ENCODE results near the gene ARCN1.

ARCN1 gene

DNA sequence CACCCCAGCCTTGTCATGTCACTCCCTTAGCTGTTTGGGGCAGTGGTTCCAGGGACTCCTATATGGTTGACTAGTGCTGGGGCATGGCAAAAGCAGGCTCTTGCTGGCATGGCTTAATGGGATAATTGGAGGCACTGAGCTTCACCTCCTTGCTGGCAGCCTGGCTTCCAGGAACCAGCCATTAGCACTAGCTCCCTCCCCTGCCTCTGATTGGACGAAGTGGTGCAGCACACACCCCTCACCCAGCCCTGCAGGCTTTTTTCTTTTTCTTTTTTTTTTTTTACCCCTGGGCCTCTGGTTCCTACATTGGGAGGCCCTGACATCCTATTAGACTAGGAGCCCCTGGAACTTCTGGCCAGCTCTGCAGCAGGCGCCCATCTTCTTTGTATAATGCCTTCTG is 53.8 kb downstream of the ARCN1 start:
- H3K4me1 ChIP-seq (ENCODE audit: control insufficient read depth in 5 of 5, insufficient read depth in 5 of 5, low read length in 5 of 5), result peaks cover 10 to 90% (median 84%) of the 10 kb centered on the region in 5 donors
- H3K36me3 ChIP-seq (ENCODE audit: control insufficient read depth in 5 of 5, insufficient read depth in 5 of 5, low read length in 5 of 5), result peaks cover 0 to 73% (median 64%) of the 10 kb centered on the region in 5 donors
- no peak overlapping the region for H3K9ac ChIP-seq (ENCODE audit: low read length in 5 of 5)
- no peaks in the 10 kb centered on the region for H3K9me3 ChIP-seq (ENCODE audit: control insufficient read depth in 5 of 5, low read length in 5 of 5)
- H3K27ac ChIP-seq (ENCODE audit: low read depth, low read length), result peak overlapping the region; percentile 99
- H3K27me3 ChIP-seq (ENCODE audit: control insufficient read depth in 5 of 5, insufficient read depth in 4 of 5, low read length in 5 of 5), result no peaks in the 10 kb centered on the region
- H3K4me3 ChIP-seq (ENCODE audit: low read depth in 1 of 5, low read length in 5 of 5), result no peak overlapping the region

DNA sequence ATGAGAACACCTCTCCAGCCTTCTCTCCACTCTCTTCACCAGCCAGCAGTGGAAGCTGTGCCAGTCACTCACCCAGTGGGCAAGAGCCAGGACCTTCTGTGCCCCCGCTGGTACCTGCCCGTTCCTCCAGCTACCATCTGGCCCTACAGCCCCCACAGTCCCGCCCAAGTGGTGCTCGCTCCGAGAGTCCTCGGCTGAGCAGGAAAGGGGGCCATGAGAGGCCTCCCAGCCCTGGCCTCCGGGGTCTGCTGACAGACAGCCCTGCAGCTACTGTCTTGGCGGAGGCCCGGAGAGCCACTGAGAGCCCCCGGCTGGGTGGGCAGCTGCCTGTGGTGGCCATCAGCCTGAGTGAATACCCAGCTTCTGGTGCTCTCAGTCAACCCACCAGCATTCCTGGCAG is 55.4 kb downstream of the ARCN1 start:
- no peak overlapping the region for H3K9ac ChIP-seq (ENCODE audit: low read length in 5 of 5)

DNA sequence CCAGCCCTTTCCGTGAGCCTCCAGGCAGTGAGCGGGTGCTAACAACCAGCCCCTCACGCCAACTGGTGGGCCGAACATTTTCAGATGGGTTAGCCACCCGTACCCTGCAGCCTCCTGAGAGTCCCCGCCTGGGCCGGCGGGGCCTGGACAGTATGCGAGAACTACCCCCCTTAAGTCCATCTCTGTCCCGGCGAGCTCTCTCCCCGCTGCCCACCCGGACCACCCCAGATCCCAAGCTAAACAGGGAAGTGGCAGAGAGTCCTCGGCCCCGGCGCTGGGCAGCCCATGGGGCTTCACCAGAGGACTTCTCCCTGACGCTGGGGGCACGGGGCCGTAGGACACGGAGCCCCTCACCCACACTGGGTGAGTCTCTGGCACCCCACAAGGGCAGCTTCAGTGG is 55.8 kb downstream of the ARCN1 start:
- Histone ChIP-seq H3K27ac (ENCODE audit: low read depth, low read length) (peak overlapping the region; percentile 45), H3K4me1 (ENCODE audit: control insufficient read depth in 5 of 5, insufficient read depth in 5 of 5, low read length in 5 of 5) (peaks cover 11 to 93% (median 84%) of the 10 kb centered on the region in 5 donors), H3K27me3 (ENCODE audit: control insufficient read depth in 5 of 5, insufficient read depth in 4 of 5, low read length in 5 of 5) (no peaks in the 10 kb centered on the region), H3K36me3 (ENCODE audit: control insufficient read depth in 5 of 5, insufficient read depth in 5 of 5, low read length in 5 of 5) (peaks cover 0 to 93% (median 84%) of the 10 kb centered on the region in 5 donors), H3K9ac (ENCODE audit: low read length in 5 of 5) (peak overlapping the region in 1 of 5 donors; percentile 19), H3K9me3 (ENCODE audit: control insufficient read depth in 5 of 5, low read length in 5 of 5) (no peaks in the 10 kb centered on the region), H3K4me3 (ENCODE audit: low read depth in 1 of 5, low read length in 5 of 5) (no peak overlapping the region)

More for the DNA sequence above, 55.4 kb downstream of the ARCN1 start:
- no peak overlapping the region for H3K4me3 ChIP-seq (ENCODE audit: low read depth in 1 of 5, low read length in 5 of 5)
- peak overlapping the region; percentile 45 for H3K27ac ChIP-seq (ENCODE audit: low read depth, low read length)
- H3K9me3 ChIP-seq (ENCODE audit: control insufficient read depth in 5 of 5, low read length in 5 of 5), result no peaks in the 10 kb centered on the region
- H3K27me3 ChIP-seq (ENCODE audit: control insufficient read depth in 5 of 5, insufficient read depth in 4 of 5, low read length in 5 of 5), result no peaks in the 10 kb centered on the region
- H3K4me1 ChIP-seq (ENCODE audit: control insufficient read depth in 5 of 5, insufficient read depth in 5 of 5, low read length in 5 of 5), result peaks cover 10 to 93% (median 84%) of the 10 kb centered on the region in 5 donors
- peaks cover 0 to 89% (median 80%) of the 10 kb centered on the region in 5 donors for H3K36me3 ChIP-seq (ENCODE audit: control insufficient read depth in 5 of 5, insufficient read depth in 5 of 5, low read length in 5 of 5)

DNA sequence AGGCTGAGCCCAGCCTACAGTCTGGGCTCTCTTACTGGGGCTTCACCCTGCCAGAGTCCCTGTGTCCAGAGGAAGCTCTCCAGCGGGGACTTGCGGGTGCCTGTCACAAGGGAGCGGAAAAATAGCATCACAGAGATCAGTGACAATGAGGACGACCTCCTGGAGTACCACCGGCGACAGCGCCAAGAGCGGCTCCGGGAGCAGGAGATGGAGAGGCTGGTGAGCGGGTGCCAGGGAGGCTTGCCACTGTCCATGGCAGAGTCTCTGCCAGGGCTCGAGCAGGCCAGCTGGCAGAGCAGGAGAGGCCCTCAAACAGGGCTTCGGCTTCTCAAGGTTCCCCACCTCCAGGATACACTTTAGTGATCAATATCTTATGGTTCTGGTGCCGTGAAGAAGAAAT is 56.2 kb downstream of the ARCN1 start:
- peak overlapping the region; percentile 45 for H3K27ac ChIP-seq (ENCODE audit: low read depth, low read length)
- peaks cover 9 to 93% (median 84%) of the 10 kb centered on the region in 5 donors for H3K4me1 ChIP-seq (ENCODE audit: control insufficient read depth in 5 of 5, insufficient read depth in 5 of 5, low read length in 5 of 5)

DNA sequence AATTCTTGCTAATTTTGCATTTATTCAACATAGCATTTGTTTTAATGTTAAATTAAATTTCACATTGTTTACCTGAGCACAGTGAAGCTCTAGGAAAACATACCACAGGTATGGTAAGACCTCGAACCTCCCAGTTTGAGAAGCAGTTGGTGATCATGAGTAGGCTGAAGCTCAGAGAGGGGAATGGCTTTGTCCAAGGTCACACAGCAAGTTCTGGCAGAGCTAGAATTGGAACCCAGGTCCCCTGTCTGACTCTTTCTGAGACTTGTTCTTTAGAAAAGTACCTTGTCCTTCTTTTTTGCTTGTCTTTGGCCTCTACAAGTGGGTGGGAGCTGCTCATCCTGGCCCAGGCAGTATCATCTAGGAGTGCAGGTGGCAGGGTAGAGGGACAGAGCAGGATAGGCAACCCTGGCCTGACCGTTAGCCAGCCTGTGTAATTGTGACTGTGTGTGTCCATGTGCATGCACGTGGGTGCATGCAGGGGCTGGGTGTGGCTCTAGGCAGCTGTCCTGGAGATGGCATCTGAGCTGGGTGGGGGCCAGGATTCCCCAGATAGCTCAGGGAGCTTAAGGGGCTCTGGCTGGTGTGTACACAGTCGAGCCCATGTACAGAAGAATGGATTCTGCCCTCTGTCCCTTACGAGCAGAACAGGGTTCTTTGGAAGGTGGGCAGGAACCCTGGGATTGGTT is 56.8 kb downstream of the ARCN1 start:
- Histone ChIP-seq H3K27ac (ENCODE audit: low read depth, low read length) (peak overlapping the region; percentile 45), H3K4me1 (ENCODE audit: control insufficient read depth in 5 of 5, insufficient read depth in 5 of 5, low read length in 5 of 5) (peaks cover 9 to 94% (median 84%) of the 10 kb centered on the region in 5 donors)

More for the DNA sequence above, 56.2 kb downstream of the ARCN1 start:
- H3K27me3 ChIP-seq (ENCODE audit: control insufficient read depth in 5 of 5, insufficient read depth in 4 of 5, low read length in 5 of 5), result no peaks in the 10 kb centered on the region
- H3K9me3 ChIP-seq (ENCODE audit: control insufficient read depth in 5 of 5, low read length in 5 of 5), result no peaks in the 10 kb centered on the region
- H3K36me3 ChIP-seq (ENCODE audit: control insufficient read depth in 5 of 5, insufficient read depth in 5 of 5, low read length in 5 of 5), result peaks cover 0 to 93% (median 85%) of the 10 kb centered on the region in 5 donors
- no peak overlapping the region for H3K4me3 ChIP-seq (ENCODE audit: low read depth in 1 of 5, low read length in 5 of 5)
- H3K9ac ChIP-seq (ENCODE audit: low read length in 5 of 5), result peak overlapping the region in 1 of 5 donors; percentile 19

DNA sequence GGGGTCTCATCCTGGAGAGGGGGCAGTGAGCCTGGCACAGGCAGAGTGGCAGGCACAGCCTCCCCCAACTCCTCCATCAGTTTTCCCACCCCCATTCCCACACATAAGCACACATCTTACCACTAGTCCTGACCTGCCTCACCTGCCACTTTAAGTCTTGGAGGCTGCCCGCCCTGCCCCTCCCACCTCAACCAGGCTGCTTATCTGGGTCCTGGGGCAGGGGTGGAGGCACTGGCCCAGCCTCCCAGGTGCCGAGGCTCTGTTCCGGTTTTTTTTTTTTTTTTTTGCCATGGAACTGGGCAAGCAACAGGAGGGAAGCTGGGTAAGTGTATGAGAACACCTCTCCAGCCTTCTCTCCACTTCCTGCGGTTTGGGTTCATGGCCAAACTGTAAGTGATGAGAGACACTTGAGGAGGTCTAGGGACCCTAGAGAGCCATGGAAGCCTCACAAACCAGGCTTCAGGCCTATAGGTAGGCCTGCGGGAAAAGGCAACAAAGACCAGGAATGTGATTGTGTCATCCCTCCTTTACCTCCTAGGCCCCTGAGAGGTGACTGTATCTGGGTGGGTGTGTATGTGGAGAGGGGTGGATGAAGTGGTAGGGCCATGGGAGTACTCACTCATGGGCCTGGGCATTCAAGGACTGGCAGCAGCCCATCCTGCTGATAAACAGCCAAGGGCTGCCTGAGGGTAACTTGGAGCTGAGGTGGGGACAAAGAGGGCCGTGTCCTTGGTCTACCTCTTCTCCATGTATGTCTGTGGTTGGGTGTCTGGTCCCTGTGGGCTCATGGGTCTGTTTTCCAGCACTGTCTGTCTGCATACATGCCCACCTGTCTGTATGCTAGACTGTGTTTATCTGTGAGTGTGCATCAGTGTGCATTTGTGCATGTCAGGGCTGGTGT is 57.8 kb downstream of the ARCN1 start:
- H3K4me1 ChIP-seq (ENCODE audit: control insufficient read depth in 5 of 5, insufficient read depth in 5 of 5, low read length in 5 of 5), result peaks cover 10 to 94% (median 83%) of the 10 kb centered on the region in 5 donors
- peaks cover 0 to 93% (median 90%) of the 10 kb centered on the region in 5 donors for H3K36me3 ChIP-seq (ENCODE audit: control insufficient read depth in 5 of 5, insufficient read depth in 5 of 5, low read length in 5 of 5)
- peak overlapping the region in 1 of 5 donors; percentile 2 for H3K9ac ChIP-seq (ENCODE audit: low read length in 5 of 5)
- H3K9me3 ChIP-seq (ENCODE audit: control insufficient read depth in 5 of 5, low read length in 5 of 5), result no peaks in the 10 kb centered on the region
- no peak overlapping the region for H3K4me3 ChIP-seq (ENCODE audit: low read depth in 1 of 5, low read length in 5 of 5)
- H3K27ac ChIP-seq (ENCODE audit: low read depth, low read length), result peak overlapping the region; percentile 13
- H3K27me3 ChIP-seq (ENCODE audit: control insufficient read depth in 5 of 5, insufficient read depth in 4 of 5, low read length in 5 of 5), result no peaks in the 10 kb centered on the region

More for the DNA sequence above, 56.8 kb downstream of the ARCN1 start:
- Histone ChIP-seq H3K9ac (ENCODE audit: low read length in 5 of 5) (no peak overlapping the region), H3K36me3 (ENCODE audit: control insufficient read depth in 5 of 5, insufficient read depth in 5 of 5, low read length in 5 of 5) (peaks cover 0 to 96% (median 88%) of the 10 kb centered on the region in 5 donors), H3K27me3 (ENCODE audit: control insufficient read depth in 5 of 5, insufficient read depth in 4 of 5, low read length in 5 of 5) (no peaks in the 10 kb centered on the region), H3K9me3 (ENCODE audit: control insufficient read depth in 5 of 5, low read length in 5 of 5) (no peaks in the 10 kb centered on the region), H3K4me3 (ENCODE audit: low read depth in 1 of 5, low read length in 5 of 5) (no peak overlapping the region)

DNA sequence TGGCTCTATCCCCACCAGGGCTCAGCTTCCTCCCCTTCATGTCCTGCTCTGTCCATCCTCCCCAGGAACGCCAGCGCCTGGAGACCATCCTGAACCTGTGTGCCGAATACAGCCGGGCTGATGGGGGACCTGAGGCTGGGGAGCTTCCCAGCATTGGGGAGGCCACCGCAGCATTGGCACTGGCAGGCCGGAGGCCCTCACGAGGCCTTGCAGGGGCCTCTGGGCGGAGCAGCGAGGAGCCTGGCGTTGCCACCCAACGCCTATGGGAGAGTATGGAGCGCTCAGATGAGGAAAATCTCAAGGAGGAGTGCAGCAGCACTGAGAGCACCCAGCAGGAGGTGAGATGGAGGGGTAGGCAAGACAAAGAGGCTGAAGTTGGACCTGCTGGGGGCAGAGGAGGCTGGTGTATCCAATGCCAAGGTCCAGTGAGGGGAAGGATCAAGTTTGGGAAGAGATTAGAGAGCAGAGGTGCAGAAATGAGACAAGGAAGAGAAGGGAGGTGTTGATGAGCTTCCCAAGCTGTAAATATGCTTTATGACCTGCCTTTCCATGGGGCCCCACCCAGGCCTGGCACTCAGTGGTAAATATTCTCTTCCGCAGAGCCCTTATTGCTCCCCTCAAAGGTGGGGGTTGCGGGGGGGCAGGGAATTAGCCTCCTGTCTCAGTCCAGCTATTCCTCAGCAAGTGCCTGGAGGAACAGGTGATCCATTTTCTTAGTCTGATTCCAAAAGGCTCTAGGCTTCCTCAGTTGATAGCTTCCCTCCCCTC is 59.1 kb downstream of the ARCN1 start:
- H3K36me3 ChIP-seq (ENCODE audit: control insufficient read depth in 5 of 5, insufficient read depth in 5 of 5, low read length in 5 of 5), result peaks cover 0 to 95% (median 91%) of the 10 kb centered on the region in 5 donors
- H3K27ac ChIP-seq (ENCODE audit: low read depth, low read length), result peak overlapping the region; percentile 80
- H3K9ac ChIP-seq (ENCODE audit: low read length in 5 of 5), result no peak overlapping the region
- H3K9me3 ChIP-seq (ENCODE audit: control insufficient read depth in 5 of 5, low read length in 5 of 5), result no peaks in the 10 kb centered on the region
- H3K27me3 ChIP-seq (ENCODE audit: control insufficient read depth in 5 of 5, insufficient read depth in 4 of 5, low read length in 5 of 5), result no peaks in the 10 kb centered on the region
- H3K4me3 ChIP-seq (ENCODE audit: low read depth in 1 of 5, low read length in 5 of 5), result no peak overlapping the region
- peaks cover 15 to 95% (median 86%) of the 10 kb centered on the region in 5 donors for H3K4me1 ChIP-seq (ENCODE audit: control insufficient read depth in 5 of 5, insufficient read depth in 5 of 5, low read length in 5 of 5)

DNA sequence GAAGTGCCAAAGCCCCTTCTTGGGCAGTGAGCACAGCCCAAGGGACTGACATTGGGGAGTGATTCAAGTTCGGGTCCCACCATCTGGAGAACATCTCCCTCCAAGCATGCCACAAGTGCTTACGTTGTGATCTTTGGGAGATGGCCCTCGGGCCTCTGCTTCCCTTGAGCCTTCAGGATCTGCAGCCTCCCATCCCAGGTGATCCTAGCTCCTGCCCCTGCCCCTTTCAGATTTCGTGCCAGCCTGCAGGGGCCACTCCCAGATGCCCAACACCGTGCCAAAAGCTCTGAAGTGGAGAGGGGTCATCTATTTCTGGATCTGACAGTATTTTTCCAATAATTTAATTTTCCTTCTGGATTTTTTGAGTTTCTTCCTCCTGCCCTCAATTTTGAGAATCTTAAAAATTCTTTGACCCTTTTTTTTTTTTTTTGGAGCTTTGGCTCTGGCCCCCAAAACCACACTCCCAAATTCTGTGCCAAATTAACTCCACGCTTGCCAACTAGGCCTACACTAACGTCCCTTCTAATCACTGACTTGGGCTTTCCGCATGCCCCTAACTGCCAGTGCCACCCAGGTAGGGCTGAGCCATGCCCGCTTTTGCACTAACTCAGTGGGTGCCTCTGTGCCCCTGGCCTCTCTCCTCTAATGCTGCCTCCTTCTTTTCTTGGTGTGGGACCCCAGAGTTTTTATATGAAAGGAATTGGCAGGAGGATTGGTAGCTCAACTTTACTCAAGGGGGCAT is 60.5 kb downstream of the ARCN1 start:
- Histone ChIP-seq H3K27me3 (ENCODE audit: control insufficient read depth in 5 of 5, insufficient read depth in 4 of 5, low read length in 5 of 5) (no peaks in the 10 kb centered on the region), H3K4me1 (ENCODE audit: control insufficient read depth in 5 of 5, insufficient read depth in 5 of 5, low read length in 5 of 5) (peaks cover 22 to 99% (median 90%) of the 10 kb centered on the region in 5 donors), H3K9me3 (ENCODE audit: control insufficient read depth in 5 of 5, low read length in 5 of 5) (no peaks in the 10 kb centered on the region), H3K4me3 (ENCODE audit: low read depth in 1 of 5, low read length in 5 of 5) (no peak overlapping the region), H3K27ac (ENCODE audit: low read depth, low read length) (peak overlapping the region; percentile 80), H3K9ac (ENCODE audit: low read length in 5 of 5) (peak overlapping the region in 1 of 5 donors; percentile 28), H3K36me3 (ENCODE audit: control insufficient read depth in 5 of 5, insufficient read depth in 5 of 5, low read length in 5 of 5) (peaks cover 2 to 96% (median 92%) of the 10 kb centered on the region in 5 donors)

DNA sequence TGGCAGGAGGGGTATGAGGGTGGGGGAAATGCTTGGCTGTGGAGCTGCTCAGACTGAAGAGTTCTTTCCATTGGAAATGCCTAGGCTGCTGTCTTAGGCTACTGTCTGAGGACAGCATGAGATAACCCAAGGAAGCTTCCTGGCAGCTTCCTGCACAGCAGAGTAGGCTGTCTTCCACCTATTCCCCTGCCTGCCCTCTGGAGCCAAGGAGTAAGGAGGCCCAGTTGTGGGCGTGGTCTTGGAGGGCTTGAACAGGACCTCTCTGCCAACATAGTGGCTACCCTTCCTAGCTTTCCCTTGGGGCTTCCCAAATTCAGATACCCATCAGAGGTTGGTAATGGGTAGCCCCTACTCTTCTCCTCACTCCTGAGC is 61.1 kb downstream of the ARCN1 start:
- Histone ChIP-seq H3K36me3 (ENCODE audit: control insufficient read depth in 5 of 5, insufficient read depth in 5 of 5, low read length in 5 of 5) (peaks cover 4 to 96% (median 92%) of the 10 kb centered on the region in 5 donors), H3K27ac (ENCODE audit: low read depth, low read length) (peak overlapping the region; percentile 80)

More for the DNA sequence above, 61.1 kb downstream of the ARCN1 start:
- peaks cover 22 to 99% (median 88%) of the 10 kb centered on the region in 5 donors for H3K4me1 ChIP-seq (ENCODE audit: control insufficient read depth in 5 of 5, insufficient read depth in 5 of 5, low read length in 5 of 5)
- H3K9me3 ChIP-seq (ENCODE audit: control insufficient read depth in 5 of 5, low read length in 5 of 5), result no peaks in the 10 kb centered on the region
- H3K27me3 ChIP-seq (ENCODE audit: control insufficient read depth in 5 of 5, insufficient read depth in 4 of 5, low read length in 5 of 5), result no peaks in the 10 kb centered on the region
- no peak overlapping the region for H3K4me3 ChIP-seq (ENCODE audit: low read depth in 1 of 5, low read length in 5 of 5)
- H3K9ac ChIP-seq (ENCODE audit: low read length in 5 of 5), result peak overlapping the region in 1 of 5 donors; percentile 56

All from subcutaneous abdominal adipose tissue (tissue), 5 donors.